Measurements from ENCODE around the gene S100A7. TPM values are rescaled to one million over a fixed set of nuclear protein-coding genes. Genes with fewer than 3 reads are reported as not detected.
"Not testable (repeated sequence)": the region's sequence is repeated elsewhere in the genome, so short reads cannot be mapped to it uniquely, and the experiment has no call there.

S100A7 gene
- total and polyA plus RNA-seq, 8 donors: not detected

GRCh38 chr1:153459655-153460054 is 796 bp downstream of the S100A7 start:
- Histone ChIP-seq H3K4me3 (no peak overlapping the region), H3K27me3 (no peaks in the 10 kb centered on the region), H3K36me3 (no peaks in the 10 kb centered on the region), H3K27ac (no peak overlapping the region), H3K4me1 (no peaks in the 10 kb centered on the region), H3K9me3 (no peaks in the 10 kb centered on the region)
- no peak for FAIRE-seq
- no peak for DNase-seq
- WGBS, 2 donors: 67 to 69% methylated on average over 2 of the region's 2 CpGs
- intact Hi-C loops (cut with DNase I): no loop called here
- TF ChIP-seq, protein P1, sequence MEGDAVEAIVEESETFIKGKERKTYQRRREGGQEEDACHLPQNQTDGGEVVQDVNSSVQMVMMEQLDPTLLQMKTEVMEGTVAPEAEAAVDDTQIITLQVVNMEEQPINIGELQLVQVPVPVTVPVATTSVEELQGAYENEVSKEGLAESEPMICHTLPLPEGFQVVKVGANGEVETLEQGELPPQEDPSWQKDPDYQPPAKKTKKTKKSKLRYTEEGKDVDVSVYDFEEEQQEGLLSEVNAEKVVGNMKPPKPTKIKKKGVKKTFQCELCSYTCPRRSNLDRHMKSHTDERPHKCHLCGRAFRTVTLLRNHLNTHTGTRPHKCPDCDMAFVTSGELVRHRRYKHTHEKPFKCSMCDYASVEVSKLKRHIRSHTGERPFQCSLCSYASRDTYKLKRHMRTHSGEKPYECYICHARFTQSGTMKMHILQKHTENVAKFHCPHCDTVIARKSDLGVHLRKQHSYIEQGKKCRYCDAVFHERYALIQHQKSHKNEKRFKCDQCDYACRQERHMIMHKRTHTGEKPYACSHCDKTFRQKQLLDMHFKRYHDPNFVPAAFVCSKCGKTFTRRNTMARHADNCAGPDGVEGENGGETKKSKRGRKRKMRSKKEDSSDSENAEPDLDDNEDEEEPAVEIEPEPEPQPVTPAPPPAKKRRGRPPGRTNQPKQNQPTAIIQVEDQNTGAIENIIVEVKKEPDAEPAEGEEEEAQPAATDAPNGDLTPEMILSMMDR (IDR thresholded peaks at IDR 0.05): no peak
- no peak for ATAC-seq

- WGBS, 2 donors: 15 to 36% methylated on average over 1 of the region's 1 CpG
- DNase-seq (no peak), FAIRE-seq (no peak), ATAC-seq (no peak)
- Histone ChIP-seq H3K36me3 (no peaks in the 10 kb centered on the region), H3K27ac (no peak overlapping the region), H3K27me3 (peaks cover 0 to 7% (median 0%) of the 10 kb centered on the region in 4 donors), H3K4me3 (no peak overlapping the region), H3K9me3 (no peaks in the 10 kb centered on the region), H3K4me1 (no peaks in the 10 kb centered on the region)
- TF ChIP-seq, protein P1 (IDR thresholded peaks at IDR 0.05): no peak
- intact Hi-C loops (cut with DNase I): no loop called here
These were observed 4.1 kb downstream of the S100A7 start for GRCh38 chr1:153456396-153456795.

DNA sequence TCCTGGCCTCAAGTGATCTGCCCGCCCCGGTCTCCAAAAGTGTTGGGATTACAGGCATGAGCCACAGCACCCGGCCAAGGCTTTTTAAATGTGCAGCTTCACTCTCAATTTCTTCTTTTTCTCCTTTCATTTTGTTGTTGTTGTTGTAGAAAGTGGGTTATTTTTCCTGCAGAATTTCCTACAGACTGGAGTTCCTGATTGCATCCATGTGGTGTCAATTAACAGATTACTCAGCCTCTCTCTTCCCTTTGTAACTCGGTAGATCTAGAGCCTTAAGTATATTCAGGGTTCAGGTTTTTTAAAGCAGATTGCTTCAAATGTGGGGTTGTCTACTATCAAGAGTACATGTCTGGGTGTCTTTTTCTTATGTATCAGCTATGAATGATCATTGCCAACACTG is 11.6 kb downstream of the S100A7 start:
- FAIRE-seq: not testable (repeated sequence)

GRCh38 chr1:153447498-153448170 is 12.8 kb downstream of the S100A7 start:
- Histone ChIP-seq H3K4me1 (no peaks in the 10 kb centered on the region), H3K9me3 (no peaks in the 10 kb centered on the region), H3K27ac (no peak overlapping the region), H3K27me3 (peaks cover 0 to 15% (median 0%) of the 10 kb centered on the region in 4 donors), H3K36me3 (no peaks in the 10 kb centered on the region), H3K4me3 (no peak overlapping the region)
- TF ChIP-seq, protein P1 (IDR thresholded peaks at IDR 0.05): no peak
- FAIRE-seq (no peak), DNase-seq (no peak), ATAC-seq (no peak)
- intact Hi-C loops (cut with DNase I): no loop called here
- 46 to 79% methylated on average over 1 of the region's 1 CpG for WGBS, 2 donors

More for the DNA sequence above, 11.6 kb downstream of the S100A7 start:
- H3K4me1 ChIP-seq; DNase-seq; H3K27ac ChIP-seq; H3K9me3 ChIP-seq; H3K4me3 ChIP-seq; H3K36me3 ChIP-seq; intact Hi-C loops (cut with DNase I); ATAC-seq: not testable (repeated sequence)
- 67 to 82% methylated on average over 4 of the region's 4 CpGs for WGBS, 2 donors
- peaks cover 0 to 15% (median 0%) of the 10 kb centered on the region in 4 donors for H3K27me3 ChIP-seq

- WGBS, 2 donors: 34 to 58% methylated on average over 5 of the region's 5 CpGs
- Histone ChIP-seq H3K27ac (no peak overlapping the region), H3K4me3 (no peak overlapping the region), H3K36me3 (no peaks in the 10 kb centered on the region), H3K9me3 (no peaks in the 10 kb centered on the region), H3K4me1 (no peaks in the 10 kb centered on the region), H3K27me3 (no peaks in the 10 kb centered on the region)
- no peak for FAIRE-seq
- ATAC-seq: no peak
- TF ChIP-seq, protein P1 (IDR thresholded peaks at IDR 0.05): no peak
- intact Hi-C loops (cut with DNase I): no loop called here
- DNase-seq: no peak
These were observed 16.4 kb downstream of the S100A7 start for GRCh38 chr1:153444078-153444477.

Measured in pancreas (tissue), 10 donors.